K562 (cell line): Measurements from ENCODE around the gene AFG1L. TPM values are rescaled to one million over a fixed set of nuclear protein-coding genes. Genes with fewer than 3 reads are reported as not detected.
A peak's percentile ranks its signal among the peaks of the same experiment; 100 is the strongest.

Source experiments
- ATAC-seq: fragments of 200-7000 bp; cut with Tn5 transposase; 3 replicates; pipeline ENCODE4 v1.9.1; 2020; ENCODE audit warnings: moderate library complexity
- BruUV-seq: library from RNA; stranded (reverse); fragments of 400-500 nt; replicated peaks from 2 replicates; lab custom pipeline; 2021; lab: Mats Ljungman, UMichigan
- CTCF ChIA-PET: fragments of 300-600 bp; formaldehyde crosslinking; extraction: SDS; loops from one replicate; lab custom pipeline; 2021; ENCODE audit warnings: low intra/inter-chr PET ratio; lab: Yijun Ruan, JAX
- POLR2A ChIA-PET: fragments of 300-600, 350-650 bp; sonication (Branson Sonifier 250); formaldehyde crosslinking; extraction: SDS; loops from one replicate; lab custom pipeline; 2021; ENCODE audit warnings: antibody characterized with exemption, inconsistent platforms; lab: Yijun Ruan, JAX
- DNase-seq, 4 experiments: peaks; one replicate each; pipeline versions ENCODE4 v3.0.0 to v3.0.0-alpha.2; 2011 to 2018; ENCODE audit warnings: low spot score in 3 of 4, mixed read lengths in 3 of 4; ENCODE audit errors: extremely low read depth in 1 of 4
- FAIRE-seq: peaks from 2 replicates; lab custom pipeline; 2011; peaks lifted over from hg19 to GRCh38; lab: Jason Lieb, UNC
- H2AFZ ChIP-seq: 2 replicates; pipeline ENCODE4 v1.6.0; 2011; ENCODE audit warnings: low read depth, low read length, control low read depth, inconsistent platforms
- H3K27ac ChIP-seq: fragments of 200-600 bp; 3 replicates; pipeline ENCODE4 v1.8.0; 2011; ENCODE audit warnings: low read depth, mild to moderate bottlenecking, control low read depth, inconsistent platforms, low read length, moderate library complexity, mixed read lengths; ENCODE audit errors: extremely low read depth
- H3K27me3 ChIP-seq, 2 experiments: fragments of 300-600 bp in 1 of 2; 2 replicates in 1 of 2; 3 replicates in 1 of 2; pipeline versions ENCODE4 v1.6.0 to v1.8.0; 2011; ENCODE audit warnings: inconsistent platforms in 2 of 2, low read length in 2 of 2, mild to moderate bottlenecking in 1 of 2, mixed read lengths in 1 of 2, moderate library complexity in 1 of 2; ENCODE audit not compliant: control insufficient read depth in 2 of 2, insufficient read depth in 2 of 2
- H3K36me3 ChIP-seq: fragments of 300-600 bp; 3 replicates; pipeline ENCODE4 v1.8.0; 2011; ENCODE audit warnings: mild to moderate bottlenecking, low read length, inconsistent platforms; ENCODE audit not compliant: control insufficient read depth, insufficient read depth
- H3K4me1 ChIP-seq, 2 experiments: fragments of 200-600 bp in 1 of 2; replicated peaks in 1 of 2; 2 replicates in 1 of 2; 3 replicates in 1 of 2; pipeline versions ENCODE4 v1.5.1 to v1.8.0; 2011; ENCODE audit warnings: inconsistent platforms in 2 of 2, low read length in 2 of 2, mild to moderate bottlenecking in 1 of 2, mixed read lengths in 1 of 2, moderate library complexity in 1 of 2; ENCODE audit not compliant: control insufficient read depth in 2 of 2, insufficient read depth in 2 of 2
- H3K4me2 ChIP-seq: 2 replicates; pipeline ENCODE4 v1.6.1; 2011; ENCODE audit warnings: low read length, control low read depth, inconsistent platforms, mixed read lengths; ENCODE audit not compliant: insufficient read depth
- H3K4me3 ChIP-seq: fragments of 200-600 bp; sonication (generic), shearing (Covaris generic); 2 replicates; pipeline ENCODE4 v1.5.1; 2016; ENCODE audit warnings: control low read depth, inconsistent platforms
- H3K79me2 ChIP-seq: fragments of 200-600 bp; 3 replicates; pipeline ENCODE4 v1.8.0; 2011; ENCODE audit warnings: low read length, inconsistent platforms; ENCODE audit not compliant: control insufficient read depth, insufficient read depth
- H3K9ac ChIP-seq, 2 experiments: 2 replicates each; pipeline versions ENCODE4 v1.6.0 to v1.6.1; 2011; ENCODE audit warnings: low read depth in 2 of 2, low read length in 2 of 2, control low read depth in 1 of 2, inconsistent platforms in 1 of 2, mild to moderate bottlenecking in 1 of 2, mixed read lengths in 1 of 2; ENCODE audit not compliant: insufficient read depth in 1 of 2
- H3K9me1 ChIP-seq: one replicate; pipeline ENCODE4 v1.6.0; 2011; ENCODE audit warnings: inconsistent platforms, mild to moderate bottlenecking, low read length, moderate library complexity; ENCODE audit not compliant: control insufficient read depth, insufficient read depth
- H3K9me3 ChIP-seq: replicated peaks from 2 replicates; pipeline ENCODE4 v1.5.1; 2011; ENCODE audit warnings: low read depth, low read length, inconsistent platforms; ENCODE audit not compliant: control insufficient read depth, insufficient read depth
- H4K20me1 ChIP-seq: replicated peaks from 2 replicates; pipeline ENCODE4 v1.6.1; 2011; ENCODE audit warnings: low read length, inconsistent platforms, mixed read lengths; ENCODE audit not compliant: control insufficient read depth, insufficient read depth
- CREB3L1 ChIP-seq: fragments of 450-650 bp; IDR thresholded peaks from 2 replicates; pipeline ENCODE4 v1.6.1; 2014; ENCODE audit warnings: low read depth, mild to moderate bottlenecking, moderate library complexity, borderline replicate concordance
- KDM1A ChIP-seq, 2 experiments: fragments of 450-650 bp; IDR thresholded peaks; 2 replicates each; pipeline ENCODE4 v1.6.1; 2016; ENCODE audit warnings: mild to moderate bottlenecking in 2 of 2
- NELFE ChIP-seq: IDR thresholded peaks from 2 replicates; pipeline ENCODE4 v1.6.1; 2011; ENCODE audit warnings: mild to moderate bottlenecking; ENCODE audit not compliant: insufficient read depth, insufficient read length
- NKRF ChIP-seq: fragments of 450-650 bp; IDR thresholded peaks from 2 replicates; pipeline ENCODE4 v1.6.1; 2016; ENCODE audit warnings: borderline replicate concordance
- STAT6 ChIP-seq: sonication (generic); formaldehyde crosslinking; IDR thresholded peaks from 2 replicates; pipeline ENCODE4 v1.8.1; 2023; ENCODE audit warnings: mild to moderate bottlenecking, missing genetic modification reagents
- U2AF2 ChIP-seq: fragments of 200-400 bp; formaldehyde crosslinking; optimal IDR thresholded peaks from 2 replicates; pipeline ENCODE3; 2017; ENCODE audit warnings: low read depth, mild to moderate bottlenecking, low read length
- ZNF143 ChIP-seq: sonication (generic); formaldehyde crosslinking; IDR thresholded peaks from 2 replicates; pipeline ENCODE4 v1.9.0; 2022; ENCODE audit warnings: mild to moderate bottlenecking, missing genetic modification reagents
- ZNF395 ChIP-seq: fragments of 200-800 bp; sonication (Bioruptor generic); IDR thresholded peaks from 2 replicates; pipeline ENCODE4 v1.6.1; 2017; ENCODE audit warnings: missing genetic modification characterization, missing compliant biosample characterization
- ZNF449 ChIP-seq: fragments of 250-450 bp; sonication (Bioruptor Pico); IDR thresholded peaks from 2 replicates; pipeline ENCODE4 v1.8.0; 2022; ENCODE audit warnings: moderate library complexity, mild to moderate bottlenecking, inconsistent platforms
- WGBS: fragments of 100-300 bp; shearing (Covaris generic); methylation state at CpG from one replicate; pipeline ENCODE4 v1.1.6; 2016; ENCODE audit warnings: low coverage, mixed read lengths; ENCODE audit not compliant: insufficient coverage; ENCODE audit errors: missing lambda C conversion rate; 5-methylcytosine and 5-hydroxymethylcytosine counted together
- in situ Hi-C: fragments of 300-500 bp; cut with MboI; formaldehyde crosslinking; loops from 4 replicates; pipeline ENCODE4 v1.15.0; 2018; ENCODE audit warnings: inconsistent platforms, mixed read lengths
- intact Hi-C: fragments of 100-400 bp; cut with micrococcal nuclease; formaldehyde crosslinking; loops from 2 replicates; pipeline ENCODE4 v1.14.2; 2022
- polyA plus RNA-seq, 8 experiments: library from polyadenylated mRNA; depleted of rRNA in 4 of 8; stranded (reverse) in 5 of 8; unstranded in 3 of 8; fragments of >200 nt; fragmentation: Nextera tagmentation in 2 of 8; fragmentation: Illumina TruSeq in 1 of 8; extraction: Ambion mirVana in 2 of 8; extraction: Trizol in 1 of 8; gene quantifications; 2 replicates each; pipeline versions ENCODE4 v1.2.1 to v1.2.3, GENCODE V29; 2011 to 2014; ENCODE audit warnings: inconsistent platforms in 1 of 8, missing spikeins in 1 of 8
- total RNA-seq, 7 experiments: library from RNA; depleted of rRNA in 6 of 7; stranded (reverse); fragments of >200 nt in 6 of 7; fragmentation: Illumina TruSeq in 2 of 7; extraction: Trizol in 2 of 7; gene quantifications; 2 replicates each; pipeline versions ENCODE4 v1.2.1 to v1.2.3, GENCODE V29; 2011 to 2021; ENCODE audit warnings: low replicate concordance in 1 of 7

The AFG1L gene
- total and polyA plus RNA-seq, 9 of the 15 experiments (the other 6 are each of a cell fraction or from before 2014, with no cell fraction given) = 2.2 to 15.5 (median 5.8) TPM

- Histone ChIP-seq H3K9me1 (no peaks in the 10 kb centered on the region), H3K36me3 (peaks cover 4% of the 10 kb centered on the region; the same call in 1 of the 3 replicates), H3K27me3 (no peaks in the 10 kb centered on the region), H3K79me2 (no peaks in the 10 kb centered on the region; the same call in 2 of the 3 replicates), H3K27ac (peak overlapping the region; percentile 91), H4K20me1 (no peaks in the 10 kb centered on the region), H3K4me3 (no peak overlapping the region), H3K9me3 (no peaks in the 10 kb centered on the region), H2AFZ (peak overlapping the region; percentile 94), H3K9ac (peak overlapping the region; percentile 39 to 55; a peak in 3 of 4 replicates), H3K4me2 (peak overlapping the region; percentile 56), H3K4me1 (peaks cover 10 to 30% of the 10 kb centered on the region in 2 experiments)
- FAIRE-seq (peak; percentile 94), DNase-seq (peak; percentile 40 to 88 (median 58)), ATAC-seq (peak; percentile 92)
- POLR2A ChIA-PET = interaction anchor here (0.6 to 1.4 kb wide), 8 partner anchors 10 to 1082 kb away, joined by 3 to 5 read pairs (median 3); partner anchors contain the start of gene AFG1L
- 4% methylated on average over 5 of the region's 5 CpGs for WGBS
- in situ Hi-C loops (no loop called here), intact Hi-C loops (loop anchor here (1.0 to 2.0 kb wide), 3 partner anchors 66 to 111 kb away; partner anchors contain the start of genes AFG1L and SNX3)
- CTCF ChIA-PET = no interaction called here
- no TSS peak for BruUV-seq
- TF ChIP-seq STAT6 (CRISPR knock-in tag) (no peak), U2AF2 (no peak), ZNF143 (CRISPR knock-in tag) (no peak), KDM1A (IDR thresholded peaks at IDR 0.05) (peak; percentile 19 to 38; a peak in 2 of 4 replicates), ZNF449 (CRISPR knock-in tag) (peak; percentile 44; the same call in 1 of the 2 replicates), NELFE (no peak), NKRF (no peak), CREB3L1 (no peak), ZNF395 (CRISPR knock-in tag) (peak; percentile 88)
Measured at GRCh38 chr6:108361312-108361932, 66.6 kb downstream of the AFG1L start.
